Endothelial cell (in vitro differentiated cells): Measurements from ENCODE around the gene CNNM2. TPM values are rescaled to one million over a fixed set of nuclear protein-coding genes. Genes with fewer than 3 reads are reported as not detected.
A peak's percentile ranks its signal among the peaks of the same experiment; 100 is the strongest.
"Not testable (repeated sequence)": the region's sequence is repeated elsewhere in the genome, so short reads cannot be mapped to it uniquely, and the experiment has no call there.

Source experiments
- DNase-seq: peaks from one replicate; pipeline ENCODE4 v3.0.0; 2021; ENCODE audit warnings: low spot score
- H3K27ac Mint-ChIP-seq: one replicate; pipeline ENCODE4 v1.8.0; 2021; ENCODE audit warnings: mixed read lengths, inconsistent platforms; ENCODE audit not compliant: unreplicated experiment
- H3K27me3 Mint-ChIP-seq: one replicate; pipeline ENCODE4 v1.8.0; 2021; ENCODE audit warnings: mild to moderate bottlenecking, moderate library complexity, mixed read lengths, inconsistent platforms; ENCODE audit not compliant: unreplicated experiment
- H3K36me3 Mint-ChIP-seq: one replicate; pipeline ENCODE4 v1.8.0; 2021; ENCODE audit warnings: mild to moderate bottlenecking, low read depth, mixed read lengths, inconsistent platforms; ENCODE audit not compliant: unreplicated experiment
- H3K4me1 Mint-ChIP-seq: one replicate; pipeline ENCODE4 v1.8.0; 2021; ENCODE audit warnings: mild to moderate bottlenecking, mixed read lengths, inconsistent platforms; ENCODE audit not compliant: unreplicated experiment
- H3K4me3 Mint-ChIP-seq: one replicate; pipeline ENCODE4 v1.8.0; 2021; ENCODE audit warnings: mild to moderate bottlenecking, mixed read lengths, inconsistent platforms; ENCODE audit not compliant: unreplicated experiment
- H3K9me3 Mint-ChIP-seq: one replicate; pipeline ENCODE4 v1.8.0; 2021; ENCODE audit warnings: mixed read lengths, inconsistent platforms; ENCODE audit not compliant: unreplicated experiment
- total RNA-seq: library from RNA; stranded (reverse); fragmentation: NEBNext Ultra II Directional; extraction: Animal tissue kit (Norgen Biotek cat#: 25700); gene quantifications from one replicate; pipeline ENCODE4 v1.2.1, GENCODE V29; 2021; ENCODE audit not compliant: unreplicated experiment
- TF ChIP-seq, protein P1 (sequence below): fragments of 200-600 bp; sonication (generic); IDR thresholded peaks from one replicate; pipeline ENCODE4 v1.5.0; 2021; ENCODE audit warnings: antibody characterized with exemption; ENCODE audit not compliant: unreplicated experiment

The CNNM2 gene
- total RNA-seq, 1 donor from 2014 or later: 4.6 TPM

DNA sequence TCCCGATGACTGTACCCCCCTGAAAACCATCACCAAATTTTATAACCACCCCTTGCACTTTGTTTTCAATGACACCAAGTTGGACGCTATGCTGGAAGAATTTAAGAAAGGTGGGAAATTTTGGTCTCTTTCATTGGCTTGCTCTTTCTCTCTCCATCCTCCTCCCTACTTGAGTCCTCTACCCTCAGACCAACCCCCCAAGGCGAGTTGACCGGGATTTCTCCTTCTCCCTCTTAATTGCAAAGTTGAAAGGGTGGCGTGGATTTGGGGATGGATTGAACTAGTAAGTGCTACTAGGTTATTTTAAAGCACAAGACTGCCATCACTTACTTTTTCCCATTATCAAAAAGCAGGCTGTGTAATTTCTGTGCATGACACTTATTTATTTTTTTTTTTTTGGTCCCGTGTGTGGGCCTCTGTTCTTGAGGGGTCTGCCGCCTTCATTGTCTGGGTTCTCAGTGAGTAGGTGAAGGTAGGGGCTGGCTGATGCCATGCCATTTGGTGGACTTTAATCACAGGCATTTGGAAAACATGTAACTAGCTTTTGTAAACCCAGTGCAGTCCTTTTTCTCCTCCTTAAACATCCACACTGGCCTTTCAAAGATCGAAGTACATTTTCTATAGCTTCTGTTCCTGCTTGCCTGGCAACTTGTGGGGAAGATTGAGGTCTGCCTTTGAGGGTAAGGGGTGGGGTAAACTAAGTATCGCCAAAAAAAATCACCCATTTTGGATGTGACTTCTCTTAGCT lies 2.1 kb downstream of the CNNM2 start:
- peaks cover 14% of the 10 kb centered on the region for H3K4me1 Mint-ChIP-seq

DNA sequence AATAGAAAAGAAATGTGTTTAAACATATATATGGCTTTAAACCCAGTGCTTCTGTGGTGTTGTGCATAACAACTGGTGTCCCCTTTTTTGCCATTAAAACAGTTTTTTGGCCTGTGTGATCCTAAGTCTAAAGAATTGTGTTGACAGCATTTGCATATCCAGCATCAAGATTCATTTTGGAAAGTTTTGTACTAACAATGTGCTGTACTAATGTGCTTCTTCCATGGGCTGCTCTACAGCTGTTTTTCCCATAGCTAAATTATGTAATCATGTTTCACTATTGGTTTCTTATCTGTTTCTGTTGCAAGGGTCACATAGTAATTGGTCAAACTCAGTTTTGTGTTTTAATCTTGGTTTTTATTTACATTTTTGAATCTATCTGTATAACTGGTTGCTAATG lies 5.5 kb downstream of the CNNM2 start:
- no peak overlapping the region for H3K4me3 Mint-ChIP-seq
- H3K9me3 Mint-ChIP-seq: no peaks in the 10 kb centered on the region
- H3K36me3 Mint-ChIP-seq: peaks cover 7% of the 10 kb centered on the region
- H3K27ac Mint-ChIP-seq: no peak overlapping the region
- TF ChIP-seq, protein P1, sequence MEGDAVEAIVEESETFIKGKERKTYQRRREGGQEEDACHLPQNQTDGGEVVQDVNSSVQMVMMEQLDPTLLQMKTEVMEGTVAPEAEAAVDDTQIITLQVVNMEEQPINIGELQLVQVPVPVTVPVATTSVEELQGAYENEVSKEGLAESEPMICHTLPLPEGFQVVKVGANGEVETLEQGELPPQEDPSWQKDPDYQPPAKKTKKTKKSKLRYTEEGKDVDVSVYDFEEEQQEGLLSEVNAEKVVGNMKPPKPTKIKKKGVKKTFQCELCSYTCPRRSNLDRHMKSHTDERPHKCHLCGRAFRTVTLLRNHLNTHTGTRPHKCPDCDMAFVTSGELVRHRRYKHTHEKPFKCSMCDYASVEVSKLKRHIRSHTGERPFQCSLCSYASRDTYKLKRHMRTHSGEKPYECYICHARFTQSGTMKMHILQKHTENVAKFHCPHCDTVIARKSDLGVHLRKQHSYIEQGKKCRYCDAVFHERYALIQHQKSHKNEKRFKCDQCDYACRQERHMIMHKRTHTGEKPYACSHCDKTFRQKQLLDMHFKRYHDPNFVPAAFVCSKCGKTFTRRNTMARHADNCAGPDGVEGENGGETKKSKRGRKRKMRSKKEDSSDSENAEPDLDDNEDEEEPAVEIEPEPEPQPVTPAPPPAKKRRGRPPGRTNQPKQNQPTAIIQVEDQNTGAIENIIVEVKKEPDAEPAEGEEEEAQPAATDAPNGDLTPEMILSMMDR: no peak
- DNase-seq: no peak
- peaks cover 3% of the 10 kb centered on the region for H3K27me3 Mint-ChIP-seq
- H3K4me1 Mint-ChIP-seq: peaks cover 14% of the 10 kb centered on the region

More for the DNA sequence above, 2.1 kb downstream of the CNNM2 start:
- H3K27me3 Mint-ChIP-seq: peaks cover 8% of the 10 kb centered on the region
- no peaks in the 10 kb centered on the region for H3K9me3 Mint-ChIP-seq
- H3K27ac Mint-ChIP-seq: peak overlapping the region; percentile 6
- peak overlapping the region; percentile 84 for H3K4me3 Mint-ChIP-seq
- DNase-seq: no peak
- TF ChIP-seq, protein P1: no peak
- peaks cover 7% of the 10 kb centered on the region for H3K36me3 Mint-ChIP-seq

DNA sequence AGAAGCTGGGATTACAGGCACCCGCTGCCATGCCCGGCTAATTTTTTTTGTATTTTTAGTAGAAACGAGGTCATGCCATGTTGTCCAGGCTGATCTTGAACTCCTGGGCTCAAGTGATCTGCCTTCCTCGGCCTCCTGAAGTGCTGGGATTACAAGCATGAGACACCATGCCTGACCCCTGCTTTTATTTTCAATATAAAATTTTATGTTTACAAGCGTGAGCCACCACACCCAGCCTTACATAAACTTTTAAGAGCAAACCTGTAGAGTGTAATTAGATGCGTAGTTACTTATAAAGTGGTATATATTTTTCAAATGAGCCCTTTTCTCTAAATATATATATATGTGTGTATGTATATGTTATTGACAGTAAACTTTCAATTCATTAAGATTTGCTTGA lies 8.7 kb downstream of the CNNM2 start:
- DNase-seq: no peak
- Mint-ChIP-seq H3K36me3 (peaks cover 3% of the 10 kb centered on the region), H3K4me3 (no peak overlapping the region), H3K4me1 (no peaks in the 10 kb centered on the region), H3K27ac (no peak overlapping the region), H3K27me3 (no peaks in the 10 kb centered on the region), H3K9me3 (no peaks in the 10 kb centered on the region)
- TF ChIP-seq, protein P1: no peak

DNA sequence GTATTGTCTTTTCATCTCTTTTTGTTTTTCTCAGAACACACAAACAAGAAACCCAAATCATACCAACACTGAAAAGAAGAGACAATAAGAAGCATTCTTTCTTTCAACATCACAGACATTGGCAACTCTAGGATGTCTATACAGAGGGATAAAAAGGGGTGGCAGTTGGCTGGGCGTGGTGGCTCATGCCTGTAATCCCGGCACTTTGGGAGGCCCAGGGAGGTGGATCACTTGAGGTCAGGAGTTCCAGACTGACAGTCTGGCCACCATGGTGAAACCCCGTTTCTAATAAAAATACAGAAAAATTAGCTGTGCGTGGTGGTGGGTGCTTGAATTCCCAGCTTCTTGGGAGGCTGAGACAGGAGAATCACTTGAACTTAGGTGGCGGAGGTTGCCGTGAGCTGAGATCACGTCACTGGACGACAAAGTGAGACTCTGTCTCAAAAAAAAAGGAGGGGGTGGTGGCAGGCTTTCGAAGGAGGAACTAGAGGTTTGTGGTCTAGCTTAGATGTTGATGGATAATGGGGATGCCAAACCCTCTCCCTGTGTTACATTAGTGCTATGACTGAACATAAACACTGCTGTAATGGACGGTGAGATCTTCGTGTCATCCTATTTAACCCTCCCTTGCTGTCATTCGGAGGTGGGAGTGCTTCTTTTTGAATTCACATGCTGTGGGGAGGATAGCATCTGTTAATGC lies 9.4 kb downstream of the CNNM2 start:
- Mint-ChIP-seq H3K36me3 (peaks cover 3% of the 10 kb centered on the region), H3K9me3 (no peaks in the 10 kb centered on the region), H3K27ac (no peak overlapping the region), H3K27me3 (no peaks in the 10 kb centered on the region), H3K4me3 (no peak overlapping the region), H3K4me1 (no peaks in the 10 kb centered on the region)
- no peak for DNase-seq
- TF ChIP-seq, protein P1: no peak

DNA sequence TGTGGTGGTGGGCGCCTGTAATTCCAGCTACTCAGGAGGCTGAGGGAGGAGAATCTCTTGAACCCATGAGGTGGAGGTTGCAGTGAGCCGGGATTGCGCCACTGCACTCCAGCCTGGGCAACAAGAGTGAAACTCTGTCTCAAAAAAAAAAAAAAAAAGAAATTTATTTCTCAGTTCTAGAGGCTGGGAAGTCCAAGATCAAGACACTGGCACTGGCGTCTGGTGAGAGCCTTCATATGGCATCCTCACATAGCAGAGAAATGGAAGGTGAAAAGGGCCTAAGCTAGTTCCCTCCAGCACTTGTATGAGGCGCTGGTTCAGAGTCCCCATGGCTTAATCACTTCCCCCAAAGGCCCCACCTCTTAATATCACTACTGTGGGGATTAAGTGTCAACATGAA lies 10.3 kb downstream of the CNNM2 start:
- not testable (repeated sequence) for H3K4me3 Mint-ChIP-seq, H3K9me3 Mint-ChIP-seq, H3K27ac Mint-ChIP-seq, DNase-seq, H3K27me3 Mint-ChIP-seq, H3K36me3 Mint-ChIP-seq, H3K4me1 Mint-ChIP-seq
